Retina (tissue), 1 donor: ENCODE measurements around the gene CPA3.

Experiments
- DNase-seq: peaks from one replicate; pipeline ENCODE4 v3.0.0-alpha.2; 2016

Gene CPA3

GRCh38 chr3:148861277-148861869 lies 3.7 kb upstream of the CPA3 start:
- no peak for DNase-seq

GRCh38 chr3:148863297-148863696 lies 1.8 kb upstream of the CPA3 start:
- no peak for DNase-seq

- no peak for DNase-seq
Measured at GRCh38 chr3:148863814-148864213, 1.3 kb upstream of the CPA3 start.

GRCh38 chr3:148866261-148866660 lies 1.2 kb downstream of the CPA3 start:
- DNase-seq, result no peak

- DNase-seq, result no peak
Measured at GRCh38 chr3:148873270-148873927, 8.3 kb downstream of the CPA3 start.

- no peak for DNase-seq
Measured at GRCh38 chr3:148873977-148874376, 8.9 kb downstream of the CPA3 start.

GRCh38 chr3:148878095-148878494 lies 13.0 kb downstream of the CPA3 start:
- no peak for DNase-seq

GRCh38 chr3:148879256-148879655 lies 14.2 kb downstream of the CPA3 start:
- DNase-seq, result no peak

- no peak for DNase-seq
Measured at GRCh38 chr3:148880681-148881080, 15.6 kb downstream of the CPA3 start.

GRCh38 chr3:148881286-148881685 lies 16.2 kb downstream of the CPA3 start:
- DNase-seq, result no peak

- no peak for DNase-seq
Measured at GRCh38 chr3:148882288-148882687, 17.2 kb downstream of the CPA3 start.

GRCh38 chr3:148883163-148883562 lies 18.1 kb downstream of the CPA3 start:
- DNase-seq, result no peak

GRCh38 chr3:148884261-148884660 lies 19.2 kb downstream of the CPA3 start:
- DNase-seq, result no peak

GRCh38 chr3:148889828-148890227 lies 24.7 kb downstream of the CPA3 start:
- no peak for DNase-seq

- no peak for DNase-seq
Measured at GRCh38 chr3:148896062-148896461, 31.0 kb downstream of the CPA3 start.

- no peak for DNase-seq
Measured at GRCh38 chr3:148901987-148902791, 37.1 kb downstream of the CPA3 start.

GRCh38 chr3:148903022-148903442 lies 37.9 kb downstream of the CPA3 start:
- no peak for DNase-seq

- no peak for DNase-seq
Measured at GRCh38 chr3:148903941-148904340, 38.8 kb downstream of the CPA3 start.

- no peak for DNase-seq
Measured at GRCh38 chr3:148906667-148907066, 41.6 kb downstream of the CPA3 start.

- DNase-seq, result no peak
Measured at GRCh38 chr3:148911173-148911572, 46.1 kb downstream of the CPA3 start.

GRCh38 chr3:148911592-148911991 lies 46.5 kb downstream of the CPA3 start:
- DNase-seq, result no peak

- DNase-seq, result no peak
Measured at GRCh38 chr3:148914936-148915690, 50.0 kb downstream of the CPA3 start.

- DNase-seq, result no peak
Measured at GRCh38 chr3:148916132-148916531, 51.0 kb downstream of the CPA3 start.
